C4-2B (cell line): ENCODE data around the gene UBR4.

ENCODE experiments used
- CTCF ChIP-seq: fragments of 450-650 bp; conservative IDR thresholded peaks from 2 replicates; pipeline ENCODE4 v1.5.1; 2017; ENCODE audit warnings: mild to moderate bottlenecking
- ZFX ChIP-seq: fragments of 450-650 bp; IDR thresholded peaks from 2 replicates; pipeline ENCODE4 v1.6.1; 2017

GRCh38 chr1:19229828-19230325, 19.8 kb upstream of the UBR4 start:
- no peak for TF ChIP-seq CTCF
- no peak for TF ChIP-seq ZFX
